K562 (cell line): ENCODE measurements around the gene POLD1. TPM values are rescaled to one million over a fixed set of nuclear protein-coding genes. Genes with fewer than 3 reads are reported as not detected.

Experiments used
- CTBP1 ChIP-seq: fragments of 450-650 bp; IDR thresholded peaks from 2 replicates; pipeline ENCODE4 v1.6.1; 2016; ENCODE audit warnings: borderline replicate concordance
- NBN ChIP-seq: fragments of 450-650 bp; IDR thresholded peaks from 2 replicates; pipeline ENCODE4 v1.6.1; 2016; ENCODE audit warnings: low read depth, mild to moderate bottlenecking
- SMARCA4 ChIP-seq: fragments of 450-650 bp; IDR thresholded peaks from 2 replicates; pipeline ENCODE4 v1.6.1; 2016
- TAF15 ChIP-seq: fragments of 200-400 bp; formaldehyde crosslinking; IDR thresholded peaks from 2 replicates; pipeline ENCODE4 v1.6.1; 2017; ENCODE audit warnings: mild to moderate bottlenecking, low read depth, low read length, moderate library complexity
- TEAD4 ChIP-seq, 2 experiments: sonication (generic) in 1 of 2; formaldehyde crosslinking in 1 of 2; IDR thresholded peaks; 2 replicates each; pipeline versions ENCODE4 v1.6.1 to v1.8.0; 2012 to 2022; ENCODE audit warnings: borderline replicate concordance in 1 of 2, inconsistent platforms in 1 of 2, low read length in 1 of 2, mild to moderate bottlenecking in 1 of 2, missing genetic modification reagents in 1 of 2
- TRIM25 ChIP-seq: fragments of 450-650 bp; IDR thresholded peaks from 2 replicates; pipeline ENCODE4 v1.7.0; 2016; ENCODE audit warnings: borderline replicate concordance
- ZBTB49 ChIP-seq: sonication (generic); formaldehyde crosslinking; IDR thresholded peaks from 2 replicates; pipeline ENCODE4 v1.8.0; 2022; ENCODE audit warnings: missing genetic modification reagents, mild to moderate bottlenecking, borderline replicate concordance
- ZFP91 ChIP-seq: sonication (generic); formaldehyde crosslinking; IDR thresholded peaks from 2 replicates; pipeline ENCODE4 v1.8.0; 2022; ENCODE audit warnings: mild to moderate bottlenecking, missing genetic modification reagents
- polyA plus RNA-seq, 8 experiments: library from polyadenylated mRNA; depleted of rRNA in 4 of 8; stranded (reverse) in 5 of 8; unstranded in 3 of 8; fragments of >200 nt; fragmentation: Nextera tagmentation in 2 of 8; fragmentation: Illumina TruSeq in 1 of 8; extraction: Ambion mirVana in 2 of 8; extraction: Trizol in 1 of 8; gene quantifications; 2 replicates each; pipeline versions ENCODE4 v1.2.1 to v1.2.3, GENCODE V29; 2011 to 2014; ENCODE audit warnings: inconsistent platforms in 1 of 8, missing spikeins in 1 of 8
- total RNA-seq, 7 experiments: library from RNA; depleted of rRNA in 6 of 7; stranded (reverse); fragments of >200 nt in 6 of 7; fragmentation: Illumina TruSeq in 2 of 7; extraction: Trizol in 2 of 7; gene quantifications; 2 replicates each; pipeline versions ENCODE4 v1.2.1 to v1.2.3, GENCODE V29; 2011 to 2021; ENCODE audit warnings: low replicate concordance in 1 of 7
- TF ChIP-seq, protein P1 (sequence below): sonication (generic); formaldehyde crosslinking; IDR thresholded peaks from 2 replicates; pipeline ENCODE4 v1.8.0; 2022; ENCODE audit warnings: mild to moderate bottlenecking, missing genetic modification reagents

The POLD1 gene
- total and polyA plus RNA-seq, 9 of the 15 experiments (the other 6 are each of a cell fraction or from before 2014, with no cell fraction given), result 1.3 to 312 (median 47.8) TPM

DNA sequence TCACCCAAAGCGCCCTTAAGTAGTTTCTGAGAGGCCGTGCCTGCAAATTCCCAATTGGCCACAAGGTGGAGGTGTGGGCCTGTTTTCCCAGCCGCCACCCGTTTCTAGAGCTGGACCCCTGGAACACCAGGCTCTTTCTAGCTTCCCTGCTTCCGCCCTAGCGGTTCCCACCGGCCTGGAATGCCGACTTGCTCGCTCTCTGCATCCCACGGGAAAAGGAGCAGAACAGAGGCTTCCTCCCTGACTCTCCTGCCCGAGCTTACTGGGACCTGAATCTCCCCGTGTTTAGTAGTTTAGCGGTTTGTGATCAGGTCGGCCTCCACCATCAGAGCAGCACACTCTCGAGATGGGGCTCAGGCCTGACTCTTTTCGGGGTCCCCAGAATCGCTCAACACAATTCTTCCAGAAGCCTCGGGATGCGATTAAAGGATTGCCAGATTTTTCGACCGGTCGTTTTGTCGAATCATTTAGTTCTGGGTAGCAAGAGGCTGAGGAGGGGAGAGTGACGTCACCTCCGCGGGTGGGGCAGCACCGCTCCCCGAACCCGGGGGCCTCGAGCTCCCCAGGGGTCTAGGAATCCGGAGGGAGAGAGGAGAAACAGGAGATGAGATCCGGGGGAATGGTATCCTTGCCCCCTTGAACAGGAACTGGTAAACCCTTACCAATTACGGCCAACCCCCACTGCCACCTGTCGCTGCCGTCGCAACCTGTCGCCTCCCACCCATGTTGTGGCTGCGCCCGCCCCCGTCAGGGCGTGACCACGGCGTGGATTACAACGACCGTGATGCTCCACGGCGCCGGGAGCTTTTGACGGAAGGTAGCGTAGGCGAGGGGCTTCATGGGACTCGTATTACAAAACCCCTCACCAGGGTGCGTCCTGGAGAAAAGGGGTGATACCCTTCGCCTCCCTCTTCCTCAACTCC lies 26.7 kb upstream of the POLD1 start (continued):
- TF ChIP-seq TEAD4 (IDR thresholded peaks at IDR 0.05; ENCODE audit: low read length) (peak; percentile 5; the same call in 1 of the 2 replicates), TEAD4 (CRISPR knock-in tag; IDR thresholded peaks at IDR 0.05; ENCODE audit: borderline replicate concordance) (no peak), ZBTB49 (no peak), TAF15 (no peak), ZFP91 (CRISPR knock-in tag) (no peak), SMARCA4 (0 out of 2 replicates have a peak, but pooled peaks have one; percentile 30), CTBP1 (peak; percentile 76; the same call in 1 of the 2 replicates), TRIM25 (no peak), NBN (peak; percentile 88)
- TF ChIP-seq, protein P1, sequence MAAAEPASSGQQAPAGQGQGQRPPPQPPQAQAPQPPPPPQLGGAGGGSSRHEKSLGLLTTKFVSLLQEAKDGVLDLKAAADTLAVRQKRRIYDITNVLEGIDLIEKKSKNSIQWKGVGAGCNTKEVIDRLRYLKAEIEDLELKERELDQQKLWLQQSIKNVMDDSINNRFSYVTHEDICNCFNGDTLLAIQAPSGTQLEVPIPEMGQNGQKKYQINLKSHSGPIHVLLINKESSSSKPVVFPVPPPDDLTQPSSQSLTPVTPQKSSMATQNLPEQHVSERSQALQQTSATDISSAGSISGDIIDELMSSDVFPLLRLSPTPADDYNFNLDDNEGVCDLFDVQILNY, result no peak
